ENCODE measurements around the gene DLG3.

The DLG3 gene

DNA sequence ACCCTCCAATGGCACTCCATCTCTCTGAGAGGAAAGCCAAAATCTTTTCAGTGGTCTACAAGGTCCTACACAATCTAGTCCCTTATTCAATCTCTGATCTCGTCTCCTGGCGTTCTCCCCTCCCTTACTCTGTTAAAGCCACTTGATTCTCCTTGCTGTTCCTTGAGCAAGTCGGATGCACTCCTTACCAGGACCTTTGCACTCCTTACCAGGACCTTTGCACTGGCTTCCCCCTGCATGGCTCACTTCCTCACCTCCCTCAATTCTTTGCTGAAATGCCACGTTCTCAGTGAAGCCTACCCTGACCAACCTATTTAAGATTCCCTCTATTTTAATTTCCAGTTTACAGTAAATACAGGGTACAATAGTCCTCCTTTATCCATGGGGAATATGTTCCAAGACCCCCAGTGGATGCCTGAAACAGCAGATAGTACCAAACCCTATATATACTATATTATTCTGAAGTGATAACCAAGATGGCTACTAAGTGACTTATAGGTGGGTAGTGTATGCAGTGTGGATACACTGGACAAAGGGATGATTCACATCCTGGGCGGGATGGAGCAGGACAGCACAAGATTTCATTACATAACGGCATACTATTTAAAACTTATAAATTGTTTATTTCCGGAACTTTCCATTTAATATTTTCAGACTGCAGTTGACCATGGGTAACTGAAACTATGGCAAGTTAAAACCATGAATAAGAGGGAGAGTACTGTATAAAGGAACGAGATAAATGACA lies 6.5 kb upstream of the DLG3 start:
- no peak for DNase-seq

- DNase-seq = no peak
Measured at GRCh38 chrX:70439016-70439415, 5.6 kb upstream of the DLG3 start.

DNA sequence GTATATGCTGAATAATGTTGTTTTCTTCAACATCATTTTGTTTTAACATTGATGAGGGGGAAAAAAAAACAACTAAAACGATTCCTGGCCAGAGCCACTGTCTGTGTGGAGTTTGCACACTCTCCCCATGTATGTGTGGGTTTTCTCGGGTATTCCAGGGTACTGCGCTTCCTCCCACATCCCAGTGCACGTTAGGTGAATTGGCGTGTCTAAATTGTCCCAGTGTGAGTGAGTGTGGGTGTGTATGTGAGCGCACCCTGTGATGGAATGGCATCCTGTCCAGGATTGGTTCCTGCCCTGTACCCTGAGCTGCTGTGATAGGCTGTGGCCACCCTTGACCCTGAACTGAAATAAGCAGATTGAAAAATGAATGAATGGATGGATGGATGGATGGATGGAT lies 2.4 kb upstream of the DLG3 start:
- DNase-seq = no peak

DNA sequence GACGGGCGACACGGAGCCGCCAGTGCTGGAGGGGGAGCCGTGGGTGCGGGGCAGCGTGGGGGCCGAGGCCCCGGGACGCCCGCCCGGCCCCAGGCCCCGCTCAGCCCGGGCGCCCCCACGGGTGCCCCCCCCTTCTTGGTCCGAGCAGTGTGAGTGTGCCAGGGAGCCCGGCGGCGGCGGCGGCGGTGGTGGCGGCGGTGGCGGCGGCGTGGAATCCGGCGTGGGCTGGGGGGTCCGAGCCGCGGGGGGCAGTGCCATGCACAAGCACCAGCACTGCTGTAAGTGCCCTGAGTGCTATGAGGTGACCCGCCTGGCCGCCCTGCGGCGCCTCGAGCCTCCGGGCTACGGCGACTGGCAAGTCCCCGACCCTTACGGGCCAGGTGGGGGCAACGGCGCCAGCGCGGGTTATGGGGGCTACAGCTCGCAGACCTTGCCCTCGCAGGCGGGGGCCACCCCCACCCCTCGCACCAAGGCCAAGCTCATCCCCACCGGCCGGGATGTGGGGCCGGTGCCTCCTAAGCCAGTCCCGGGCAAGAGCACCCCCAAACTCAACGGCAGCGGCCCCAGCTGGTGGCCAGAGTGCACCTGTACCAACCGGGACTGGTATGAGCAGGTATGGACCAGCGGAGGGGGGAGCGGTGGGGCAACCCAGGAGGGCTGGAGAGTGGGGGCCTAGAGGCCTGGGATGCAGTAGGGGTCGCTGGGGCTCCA lies 466 bp downstream of the DLG3 start:
- no peak for DNase-seq

DNA sequence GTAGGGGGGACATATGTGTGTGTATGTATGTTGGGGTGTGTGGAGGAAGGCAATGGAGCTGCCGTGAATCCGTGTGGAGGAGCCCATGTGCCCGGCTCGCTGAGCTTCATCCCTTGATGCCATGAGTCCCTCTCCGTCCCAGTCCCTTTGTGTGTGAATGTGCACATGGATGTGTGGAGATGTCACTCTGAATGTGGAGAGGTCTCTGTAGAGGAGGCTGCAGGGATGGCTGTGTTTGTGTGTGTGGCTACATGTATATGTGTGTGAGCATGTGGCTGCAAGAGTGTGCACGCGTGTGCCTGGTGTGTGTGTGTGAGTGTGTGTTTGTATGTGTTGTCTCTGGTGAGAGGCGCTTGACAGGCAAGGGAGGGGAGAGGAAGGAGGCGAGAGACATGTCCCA lies 1.3 kb downstream of the DLG3 start:
- DNase-seq = no peak

DNA sequence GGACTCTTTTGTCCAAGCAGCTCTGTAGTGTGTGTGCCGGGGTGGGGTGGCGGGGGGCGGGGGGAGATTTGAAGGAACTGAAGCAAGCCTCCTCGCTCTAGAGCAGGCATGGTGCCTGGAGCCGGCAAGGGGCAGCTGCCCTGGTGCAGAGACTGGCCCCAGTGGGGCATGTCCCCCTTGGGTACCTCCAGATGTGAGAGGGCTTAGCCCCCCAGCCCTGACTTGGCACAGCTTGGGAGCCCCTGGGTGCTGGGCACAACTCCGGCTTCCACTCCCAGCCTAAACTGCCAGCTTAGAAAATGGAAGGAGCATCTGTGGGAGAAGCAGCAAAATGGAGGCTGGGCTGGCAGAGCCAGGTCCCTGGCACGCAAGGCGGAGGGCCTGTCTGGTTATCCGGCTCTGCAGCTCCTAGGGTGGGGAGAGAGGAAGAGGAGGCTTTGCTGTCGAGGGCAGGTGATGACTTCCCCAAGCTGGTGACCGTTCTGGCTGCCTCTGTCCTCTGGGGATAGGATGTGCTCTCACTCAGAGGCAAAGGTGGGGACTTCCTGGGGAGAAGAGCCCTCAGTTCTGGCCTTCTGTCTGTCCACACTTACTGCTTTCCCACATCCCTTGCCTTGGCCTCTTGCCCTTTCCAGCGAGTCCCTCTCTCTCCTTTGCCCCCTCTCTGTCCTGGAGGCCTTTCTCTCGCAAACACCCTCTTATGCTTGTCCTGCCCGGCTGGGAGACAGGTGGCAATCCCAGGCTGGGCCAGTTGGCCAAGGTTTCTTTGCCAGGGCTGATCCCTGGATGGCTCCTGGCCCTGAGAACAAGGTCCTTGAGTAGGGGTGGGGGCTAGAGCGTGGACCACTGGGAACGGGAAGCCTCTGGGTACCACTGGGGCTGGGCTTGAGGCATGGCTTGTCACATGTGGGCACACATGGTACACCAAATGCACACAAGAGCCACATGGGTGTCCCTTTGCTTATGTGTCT lies 2.0 kb downstream of the DLG3 start:
- DNase-seq = no peak

DNA sequence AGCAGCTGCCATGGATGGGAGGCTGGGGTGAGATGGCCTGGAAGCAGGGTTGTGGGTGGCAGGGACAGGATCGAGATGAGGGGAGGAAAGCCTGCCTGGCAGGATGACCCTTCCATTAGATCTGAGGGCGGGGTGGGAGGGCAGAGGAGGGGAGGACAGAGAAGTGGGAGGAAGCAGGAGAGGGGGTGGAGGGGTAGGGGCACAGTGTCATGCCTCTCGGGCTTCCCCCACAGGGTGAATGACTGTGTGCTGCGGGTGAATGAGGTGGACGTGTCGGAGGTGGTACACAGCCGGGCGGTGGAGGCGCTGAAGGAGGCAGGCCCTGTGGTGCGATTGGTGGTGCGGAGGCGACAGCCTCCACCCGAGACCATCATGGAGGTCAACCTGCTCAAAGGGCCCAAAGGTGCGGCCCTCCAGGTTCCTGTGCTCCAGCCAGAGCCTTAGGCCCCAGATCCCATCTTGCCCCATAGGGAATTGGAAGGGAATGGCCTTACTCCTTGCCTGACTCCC lies 4.9 kb downstream of the DLG3 start:
- no peak for DNase-seq

DNA sequence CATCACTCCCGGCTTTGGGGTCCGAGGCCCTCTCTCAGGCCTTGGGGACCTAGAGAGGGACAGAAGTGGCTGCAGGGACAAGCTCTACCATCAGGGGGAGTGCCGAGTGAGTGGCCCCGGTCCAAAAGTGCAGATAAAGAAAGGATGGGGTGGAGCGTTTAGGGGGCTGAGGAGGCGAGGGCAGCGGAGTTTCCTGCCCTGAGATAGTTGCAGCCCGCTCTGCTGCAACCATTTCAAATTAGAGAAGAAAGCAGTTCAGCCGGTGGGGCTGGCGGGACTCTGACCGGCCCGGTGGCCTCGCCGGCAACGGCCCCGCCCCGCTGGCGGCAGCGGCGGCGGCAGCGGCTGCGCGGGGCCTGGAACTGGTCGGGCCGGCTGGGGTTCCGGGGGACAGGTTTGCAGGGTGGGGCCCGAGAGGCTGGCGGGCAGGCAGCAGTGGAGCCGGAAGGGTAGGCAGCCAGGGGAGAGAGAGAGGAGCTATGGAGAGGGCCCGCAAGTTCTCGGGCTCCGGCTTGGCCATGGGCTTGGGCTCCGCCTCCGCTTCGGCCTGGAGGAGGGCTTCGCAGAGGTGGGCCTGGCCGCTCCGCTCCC lies 7.6 kb downstream of the DLG3 start:
- DNase-seq = no peak

GRCh38 chrX:70453024-70453618 lies 8.5 kb downstream of the DLG3 start:
- no peak for DNase-seq

DNA sequence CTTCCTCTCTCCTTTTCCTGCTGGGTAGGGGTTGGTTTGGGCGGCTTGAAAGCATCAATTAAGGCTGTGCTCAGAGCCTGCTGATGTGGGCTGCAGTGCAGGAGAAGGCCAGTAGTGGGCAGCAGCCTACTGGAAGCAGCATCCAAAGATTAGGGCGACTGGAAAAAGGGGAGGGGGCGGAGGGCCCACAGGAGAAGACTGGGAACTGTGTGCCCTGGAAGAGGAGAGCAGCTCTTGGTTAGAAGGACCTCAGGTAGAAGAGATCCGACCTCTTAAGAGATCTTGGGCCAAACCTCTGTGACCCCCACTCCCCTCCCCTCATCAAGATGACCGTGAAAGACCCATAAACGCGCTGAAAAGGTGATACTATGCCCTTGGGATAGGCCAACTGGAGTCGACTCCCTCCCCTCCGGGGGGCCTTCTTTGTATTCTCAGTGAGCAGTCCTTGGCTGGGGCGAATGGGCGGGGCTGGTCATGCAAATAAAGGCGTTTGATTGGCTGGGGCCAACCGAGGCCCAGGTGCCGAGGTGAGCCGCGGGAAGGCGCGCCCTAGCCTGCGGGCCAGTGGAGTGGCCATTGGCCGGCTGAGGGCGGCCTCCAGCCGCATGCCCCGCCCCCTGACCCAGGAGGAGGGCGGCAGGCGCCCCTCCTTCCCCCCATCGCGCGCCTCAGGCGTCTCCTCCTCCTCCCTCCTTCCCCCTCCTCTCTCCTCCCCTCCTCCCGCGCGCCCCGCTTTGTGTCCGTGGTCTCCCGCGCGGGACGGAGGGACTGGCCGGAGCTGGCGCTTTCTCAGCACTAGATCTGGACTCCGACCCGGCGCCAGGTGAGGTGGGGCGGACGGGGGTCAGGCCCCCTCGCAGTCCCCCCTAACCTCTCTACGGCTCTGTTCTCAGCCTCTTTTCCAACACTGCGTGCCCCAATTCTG lies 10.1 kb downstream of the DLG3 start:
- peak; percentile 87 for DNase-seq

DNA sequence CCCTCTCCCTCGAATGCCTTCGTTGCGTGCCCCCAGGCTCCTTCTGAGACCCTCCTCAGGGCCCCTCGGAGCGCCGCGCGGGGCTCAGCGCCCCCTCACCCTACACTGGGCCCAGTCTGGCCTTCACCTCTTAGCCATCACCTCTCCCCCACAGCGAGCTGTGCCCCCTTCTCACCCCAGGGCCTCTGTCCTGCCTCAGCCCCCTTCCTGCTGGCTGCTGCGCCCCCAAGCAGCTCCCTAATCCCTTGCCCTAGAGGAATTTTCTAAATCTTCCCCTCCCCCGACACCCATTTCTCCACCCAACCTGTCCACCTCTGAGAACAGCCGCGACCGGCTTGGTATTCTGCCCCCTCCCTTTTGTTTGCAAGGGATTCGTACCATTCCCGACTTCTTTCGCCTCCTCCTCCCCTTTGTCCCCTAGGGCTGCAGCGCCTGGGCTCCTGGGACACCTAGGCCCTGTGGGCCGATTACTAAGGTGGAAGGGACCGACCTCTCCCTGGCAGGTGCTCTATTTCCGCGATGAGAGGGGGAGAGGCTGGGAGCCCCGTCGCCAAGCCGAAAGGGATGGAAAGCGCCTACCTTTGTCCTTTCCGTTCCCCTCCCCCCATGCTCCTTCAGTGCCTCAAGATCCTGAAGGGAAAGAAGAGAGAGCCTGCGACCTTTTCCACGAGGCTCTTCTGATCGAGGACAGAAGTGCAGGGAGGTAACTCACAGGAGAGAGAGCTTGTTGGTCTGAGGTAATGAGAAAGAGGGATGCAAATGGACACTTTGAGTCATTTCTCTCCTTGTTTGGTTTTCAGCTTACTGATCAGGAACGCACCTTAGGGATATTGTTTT lies 10.9 kb downstream of the DLG3 start:
- DNase-seq = peak; percentile 38

DNA sequence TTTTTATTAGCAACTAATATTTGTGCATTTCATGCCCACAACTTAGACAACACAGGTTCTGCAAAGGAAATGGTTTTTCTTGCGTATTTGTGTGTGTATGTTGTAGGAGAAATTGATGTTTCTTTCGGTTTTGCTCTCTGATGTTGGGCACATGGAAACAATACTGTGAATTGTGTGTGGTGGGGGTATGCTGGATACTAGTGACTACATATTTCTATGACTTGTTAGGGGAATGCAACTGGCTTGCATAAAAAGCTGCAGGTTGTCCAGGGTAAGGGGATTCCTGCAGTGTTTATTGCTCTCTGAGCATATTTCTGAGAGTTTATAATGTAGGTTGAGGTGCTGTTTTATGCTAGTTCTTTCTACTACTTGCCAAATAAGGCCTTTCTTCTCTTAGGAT lies 11.6 kb downstream of the DLG3 start:
- DNase-seq = no peak

GRCh38 chrX:70461026-70461425 lies 16.4 kb downstream of the DLG3 start:
- no peak for DNase-seq

DNA sequence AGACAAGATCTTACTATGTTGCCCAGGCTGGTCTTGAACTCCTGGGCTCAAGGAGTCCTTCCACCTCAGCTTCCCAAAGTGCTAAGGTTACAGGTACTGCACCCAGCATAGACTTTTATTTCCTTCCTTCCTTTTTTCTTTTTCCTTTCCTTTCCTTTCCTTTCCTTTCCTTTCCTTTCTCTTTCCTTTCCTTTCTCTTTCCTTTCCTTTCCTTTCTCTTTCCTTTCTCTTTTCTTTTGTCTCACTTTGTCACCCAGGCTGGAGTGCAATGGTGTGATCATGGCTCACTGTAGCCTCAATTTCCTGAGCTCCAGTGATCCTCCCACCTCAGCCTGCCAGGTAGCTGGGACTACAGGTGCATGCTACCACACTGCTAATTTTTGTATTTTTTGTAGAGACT lies 19.4 kb downstream of the DLG3 start:
- no peak for DNase-seq

GRCh38 chrX:70466968-70467367 lies 22.3 kb downstream of the DLG3 start:
- DNase-seq = no peak

- no peak for DNase-seq
Measured at GRCh38 chrX:70468709-70469108, 24.1 kb downstream of the DLG3 start.

GRCh38 chrX:70470850-70471289 lies 26.2 kb downstream of the DLG3 start:
- no peak for DNase-seq

GRCh38 chrX:70476166-70476933 lies 31.7 kb downstream of the DLG3 start:
- DNase-seq = no peak

- DNase-seq = no peak
Measured at GRCh38 chrX:70476934-70477733, 32.5 kb downstream of the DLG3 start.

Data from NCI-H526 treated with DMSO at 0.1 percent for 48 hours (cell line).